HL-60 (cell line): ENCODE data around the gene TNFRSF1B.

ENCODE experiments used
- DNase-seq, 2 experiments: peaks; one replicate each; pipeline ENCODE4 v3.0.0-alpha.2; 2010 to 2020; ENCODE audit warnings: low read depth in 1 of 2, low spot score in 1 of 2
- H3K27ac ChIP-seq: fragments of 250-450 bp; sonication (Bioruptor Pico); replicated peaks from 2 replicates; pipeline ENCODE4 v1.5.1; 2020; ENCODE audit warnings: mild to moderate bottlenecking, moderate library complexity
- H3K27me3 ChIP-seq: fragments of 250-450 bp; sonication (Bioruptor Pico); 2 replicates; pipeline ENCODE4 v1.5.1; 2021; ENCODE audit warnings: mild to moderate bottlenecking, moderate library complexity; ENCODE audit not compliant: insufficient read depth, poor library complexity, severe bottlenecking
- H3K4me3 ChIP-seq: replicated peaks from 2 replicates; pipeline ENCODE4 v1.5.1; 2011; ENCODE audit warnings: mild to moderate bottlenecking, control low read depth, low read length; ENCODE audit not compliant: insufficient read depth
- GABPA ChIP-seq: IDR thresholded peaks from 2 replicates; pipeline ENCODE4 v1.6.1; 2012; ENCODE audit warnings: low read depth
- POLR2AphosphoS5 ChIP-seq: IDR thresholded peaks from 2 replicates; pipeline ENCODE4 v1.6.1; 2012; ENCODE audit warnings: low read depth
- SPI1 ChIP-seq: IDR thresholded peaks from 2 replicates; pipeline ENCODE4 v1.6.1; 2012; ENCODE audit warnings: low read depth, mild to moderate bottlenecking, borderline replicate concordance
- TF ChIP-seq, protein P1 (sequence below): IDR thresholded peaks from one replicate; pipeline ENCODE4 v1.5.1; 2011; ENCODE audit warnings: low read length, control low read depth, inconsistent platforms; ENCODE audit not compliant: insufficient read depth
- TF ChIP-seq, protein P2 (sequence below): IDR thresholded peaks from 2 replicates; pipeline ENCODE4 v1.6.1; 2012; ENCODE audit warnings: low read depth; ENCODE audit not compliant: insufficient replicate concordance

TNFRSF1B gene

DNA sequence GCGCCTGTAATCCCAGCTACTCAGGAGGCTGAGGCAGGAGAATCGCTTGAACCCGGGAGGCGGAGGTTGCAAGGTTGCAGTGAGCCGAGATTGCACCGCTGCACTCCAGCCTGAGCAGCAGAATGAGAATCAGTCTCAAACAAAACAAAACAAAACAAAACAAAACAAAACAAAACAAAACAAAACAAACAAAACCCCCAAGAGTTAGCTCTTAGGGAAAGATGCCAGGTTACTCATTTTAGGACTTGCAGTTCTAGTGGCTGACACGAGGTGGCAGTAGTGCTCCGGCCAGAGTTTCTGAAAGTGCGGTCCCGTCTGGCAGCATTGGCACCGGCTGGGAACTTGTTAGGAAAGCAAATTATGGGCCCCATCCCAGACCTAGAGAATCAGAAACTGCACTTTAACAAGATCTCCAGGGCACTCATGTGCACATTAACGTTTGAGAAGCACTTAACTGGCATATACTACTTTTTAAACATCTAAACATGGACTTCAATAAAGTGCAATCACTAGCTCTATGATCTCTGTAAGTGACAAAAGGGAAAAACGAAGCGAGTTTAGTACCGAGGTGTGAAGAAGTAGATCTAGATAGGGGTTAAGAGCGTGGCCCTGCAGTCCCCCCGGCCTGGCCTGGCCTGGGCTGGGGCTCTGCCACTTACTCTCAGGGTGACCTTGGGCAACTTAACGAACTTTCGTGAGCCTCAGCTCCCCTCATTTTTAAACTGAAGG, 41.9 kb upstream of the TNFRSF1B start:
- TF ChIP-seq, protein P1, sequence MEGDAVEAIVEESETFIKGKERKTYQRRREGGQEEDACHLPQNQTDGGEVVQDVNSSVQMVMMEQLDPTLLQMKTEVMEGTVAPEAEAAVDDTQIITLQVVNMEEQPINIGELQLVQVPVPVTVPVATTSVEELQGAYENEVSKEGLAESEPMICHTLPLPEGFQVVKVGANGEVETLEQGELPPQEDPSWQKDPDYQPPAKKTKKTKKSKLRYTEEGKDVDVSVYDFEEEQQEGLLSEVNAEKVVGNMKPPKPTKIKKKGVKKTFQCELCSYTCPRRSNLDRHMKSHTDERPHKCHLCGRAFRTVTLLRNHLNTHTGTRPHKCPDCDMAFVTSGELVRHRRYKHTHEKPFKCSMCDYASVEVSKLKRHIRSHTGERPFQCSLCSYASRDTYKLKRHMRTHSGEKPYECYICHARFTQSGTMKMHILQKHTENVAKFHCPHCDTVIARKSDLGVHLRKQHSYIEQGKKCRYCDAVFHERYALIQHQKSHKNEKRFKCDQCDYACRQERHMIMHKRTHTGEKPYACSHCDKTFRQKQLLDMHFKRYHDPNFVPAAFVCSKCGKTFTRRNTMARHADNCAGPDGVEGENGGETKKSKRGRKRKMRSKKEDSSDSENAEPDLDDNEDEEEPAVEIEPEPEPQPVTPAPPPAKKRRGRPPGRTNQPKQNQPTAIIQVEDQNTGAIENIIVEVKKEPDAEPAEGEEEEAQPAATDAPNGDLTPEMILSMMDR, result peak; percentile 79
- no peak for TF ChIP-seq GABPA
- peak; percentile 48 to 83 for DNase-seq
- Histone ChIP-seq H3K27me3 (no peaks in the 10 kb centered on the region), H3K27ac (peak overlapping the region; percentile 67), H3K4me3 (no peak overlapping the region)

DNA sequence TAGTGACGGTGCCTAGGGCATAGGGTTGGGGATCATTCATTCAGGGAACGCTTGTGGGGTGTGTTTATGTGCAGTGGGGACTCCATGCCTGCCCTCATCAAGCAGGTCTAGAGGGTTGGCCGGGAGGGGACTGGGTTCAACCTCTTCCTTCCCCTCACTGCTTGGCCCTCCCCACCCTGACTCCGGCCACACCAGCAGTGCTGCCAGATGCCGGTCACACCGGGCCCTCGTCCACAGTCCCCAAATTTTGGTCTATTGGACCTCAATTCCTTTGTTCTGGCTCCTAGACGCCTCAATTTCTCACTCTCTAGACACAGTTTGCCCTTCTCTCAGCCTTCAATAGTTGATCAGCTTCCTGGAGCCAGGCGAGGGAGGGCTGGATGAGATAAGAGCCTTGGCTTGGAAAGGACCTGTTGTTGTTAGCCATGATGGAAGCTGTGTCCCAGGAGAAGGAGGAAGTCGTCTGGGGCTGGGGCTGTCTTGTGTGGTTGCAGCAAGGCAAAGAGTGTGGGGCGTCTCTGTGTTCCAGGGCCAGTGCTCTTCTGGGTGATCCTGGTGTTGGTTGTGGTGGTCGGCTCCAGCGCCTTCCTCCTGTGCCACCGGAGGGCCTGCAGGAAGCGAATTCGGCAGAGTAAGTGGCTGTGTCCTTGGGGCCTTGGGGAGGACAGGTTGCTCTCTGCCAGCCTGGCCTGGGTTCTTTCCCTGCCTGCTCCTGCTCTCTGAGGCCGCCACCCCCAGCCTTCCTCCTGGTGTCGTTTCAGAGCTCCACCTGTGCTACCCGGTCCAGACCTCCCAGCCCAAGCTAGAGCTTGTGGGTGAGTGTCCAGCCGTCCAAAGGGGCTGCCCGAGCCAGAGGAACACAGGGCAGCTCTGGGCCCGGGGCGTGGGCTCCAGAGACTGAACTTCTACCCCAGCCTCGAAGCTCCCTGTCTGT, 41.1 kb upstream of the TNFRSF1B start:
- Histone ChIP-seq H3K4me3 (no peak overlapping the region), H3K27me3 (no peaks in the 10 kb centered on the region), H3K27ac (peak overlapping the region; percentile 67)
- TF ChIP-seq, protein P1, result no peak
- TF ChIP-seq SPI1 (peak; percentile 76; the same call in 1 of the 2 replicates), POLR2AphosphoS5 (no peak)
- peak in 1 of 2 experiments; percentile 70 for DNase-seq

DNA sequence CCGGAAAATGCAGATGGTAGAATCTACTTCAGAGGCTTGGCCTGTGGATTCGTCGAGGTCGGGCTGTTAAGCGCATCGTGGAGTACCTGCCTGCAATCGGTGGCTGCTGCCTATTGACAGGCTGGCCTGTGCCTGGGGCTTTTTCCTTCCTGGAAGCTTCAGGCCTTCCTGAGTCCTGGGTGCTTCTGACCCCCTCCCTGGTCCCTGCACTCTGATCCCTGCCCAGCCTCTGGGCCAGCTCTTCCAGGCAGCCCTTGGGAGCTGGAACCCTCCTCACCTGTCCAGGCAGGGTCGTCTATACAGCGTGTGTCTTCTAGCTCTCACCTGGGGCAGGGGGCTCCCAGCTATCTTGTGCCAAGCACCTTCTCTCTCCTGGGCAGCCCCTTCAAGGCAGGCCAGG, 40.0 kb upstream of the TNFRSF1B start:
- no peaks in the 10 kb centered on the region for H3K27me3 ChIP-seq
- H3K27ac ChIP-seq, result peak overlapping the region; percentile 67; the same call in 1 of the 2 replicates
- no peak for TF ChIP-seq SPI1
- TF ChIP-seq, protein P1, result no peak
- no peak for TF ChIP-seq GABPA
- TF ChIP-seq POLR2AphosphoS5, result no peak
- TF ChIP-seq, protein P2, sequence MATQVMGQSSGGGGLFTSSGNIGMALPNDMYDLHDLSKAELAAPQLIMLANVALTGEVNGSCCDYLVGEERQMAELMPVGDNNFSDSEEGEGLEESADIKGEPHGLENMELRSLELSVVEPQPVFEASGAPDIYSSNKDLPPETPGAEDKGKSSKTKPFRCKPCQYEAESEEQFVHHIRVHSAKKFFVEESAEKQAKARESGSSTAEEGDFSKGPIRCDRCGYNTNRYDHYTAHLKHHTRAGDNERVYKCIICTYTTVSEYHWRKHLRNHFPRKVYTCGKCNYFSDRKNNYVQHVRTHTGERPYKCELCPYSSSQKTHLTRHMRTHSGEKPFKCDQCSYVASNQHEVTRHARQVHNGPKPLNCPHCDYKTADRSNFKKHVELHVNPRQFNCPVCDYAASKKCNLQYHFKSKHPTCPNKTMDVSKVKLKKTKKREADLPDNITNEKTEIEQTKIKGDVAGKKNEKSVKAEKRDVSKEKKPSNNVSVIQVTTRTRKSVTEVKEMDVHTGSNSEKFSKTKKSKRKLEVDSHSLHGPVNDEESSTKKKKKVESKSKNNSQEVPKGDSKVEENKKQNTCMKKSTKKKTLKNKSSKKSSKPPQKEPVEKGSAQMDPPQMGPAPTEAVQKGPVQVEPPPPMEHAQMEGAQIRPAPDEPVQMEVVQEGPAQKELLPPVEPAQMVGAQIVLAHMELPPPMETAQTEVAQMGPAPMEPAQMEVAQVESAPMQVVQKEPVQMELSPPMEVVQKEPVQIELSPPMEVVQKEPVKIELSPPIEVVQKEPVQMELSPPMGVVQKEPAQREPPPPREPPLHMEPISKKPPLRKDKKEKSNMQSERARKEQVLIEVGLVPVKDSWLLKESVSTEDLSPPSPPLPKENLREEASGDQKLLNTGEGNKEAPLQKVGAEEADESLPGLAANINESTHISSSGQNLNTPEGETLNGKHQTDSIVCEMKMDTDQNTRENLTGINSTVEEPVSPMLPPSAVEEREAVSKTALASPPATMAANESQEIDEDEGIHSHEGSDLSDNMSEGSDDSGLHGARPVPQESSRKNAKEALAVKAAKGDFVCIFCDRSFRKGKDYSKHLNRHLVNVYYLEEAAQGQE, result no peak
- no peak for DNase-seq
- H3K4me3 ChIP-seq, result no peak overlapping the region

DNA sequence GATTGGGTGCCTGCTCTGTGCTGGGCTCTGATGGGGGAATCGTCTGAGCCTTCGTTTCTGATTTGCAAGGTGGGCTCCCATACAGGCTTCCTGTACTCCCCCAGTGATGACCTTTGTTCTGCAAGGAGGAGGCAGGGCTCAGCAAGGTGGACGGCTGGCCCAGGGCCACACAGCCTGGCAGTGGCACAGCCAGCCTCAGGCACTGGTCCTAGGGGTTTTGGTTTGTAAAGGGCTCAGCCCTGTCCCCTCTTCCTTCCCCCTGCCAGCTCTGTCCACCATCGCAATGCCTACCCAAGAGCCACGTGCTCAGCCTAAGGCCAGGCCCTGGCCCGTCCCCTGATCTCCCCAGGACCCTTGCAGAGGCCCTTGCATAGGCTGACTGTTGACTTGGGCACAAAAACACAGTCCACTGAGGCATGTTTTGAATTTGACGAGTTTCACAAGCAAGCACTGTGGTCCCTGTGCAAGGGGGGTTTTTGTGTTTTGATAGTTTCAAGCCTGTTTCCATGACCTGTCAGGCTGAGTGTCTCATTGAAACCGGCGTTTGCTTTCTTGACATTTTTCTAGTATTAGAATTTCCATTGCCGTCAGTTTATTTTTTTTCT, 39.5 kb upstream of the TNFRSF1B start:
- Histone ChIP-seq H3K4me3 (no peak overlapping the region), H3K27ac (no peak overlapping the region), H3K27me3 (no peaks in the 10 kb centered on the region)
- TF ChIP-seq SPI1, result no peak
- DNase-seq, result no peak
